Measurements from ENCODE around the gene TXNRD3.
"Not testable (repeated sequence)": the region's sequence is repeated elsewhere in the genome, so short reads cannot be mapped to it uniquely, and the experiment has no call there.

Gene TXNRD3

GRCh38 chr3:126606001-126606400 lies 48.9 kb downstream of the TXNRD3 start:
- no peak for DNase-seq (ENCODE audit: extremely low read depth in 1 of 2, low read depth in 1 of 2)

GRCh38 chr3:126604691-126605090 lies 50.2 kb downstream of the TXNRD3 start:
- DNase-seq (ENCODE audit: extremely low read depth in 1 of 2, low read depth in 1 of 2) = no peak

- DNase-seq (ENCODE audit: extremely low read depth in 1 of 2, low read depth in 1 of 2) = no peak
Measured at GRCh38 chr3:126599101-126599500, 55.8 kb downstream of the TXNRD3 start.

- not testable (repeated sequence) for DNase-seq (ENCODE audit: extremely low read depth in 1 of 2, low read depth in 1 of 2)
Measured at GRCh38 chr3:126595479-126595878, 59.4 kb downstream of the TXNRD3 start.

GRCh38 chr3:126591515-126591914 lies 63.4 kb downstream of the TXNRD3 start:
- not testable (repeated sequence) for DNase-seq (ENCODE audit: extremely low read depth in 1 of 2, low read depth in 1 of 2)

- DNase-seq (ENCODE audit: extremely low read depth in 1 of 2, low read depth in 1 of 2) = no peak
Measured at GRCh38 chr3:126582311-126582710, 72.6 kb downstream of the TXNRD3 start.

GRCh38 chr3:126581569-126581968 lies 73.4 kb downstream of the TXNRD3 start:
- DNase-seq (ENCODE audit: extremely low read depth in 1 of 2, low read depth in 1 of 2) = no peak

- no peak for DNase-seq (ENCODE audit: extremely low read depth in 1 of 2, low read depth in 1 of 2)
Measured at GRCh38 chr3:126580746-126581145, 74.2 kb downstream of the TXNRD3 start.

GRCh38 chr3:126578702-126579101 lies 76.2 kb downstream of the TXNRD3 start:
- DNase-seq (ENCODE audit: extremely low read depth in 1 of 2, low read depth in 1 of 2) = no peak

- DNase-seq (ENCODE audit: extremely low read depth in 1 of 2, low read depth in 1 of 2) = no peak
Measured at GRCh38 chr3:126577261-126577660, 77.7 kb downstream of the TXNRD3 start.

- no peak for DNase-seq (ENCODE audit: extremely low read depth in 1 of 2, low read depth in 1 of 2)
Measured at GRCh38 chr3:126573492-126574117, 81.3 kb downstream of the TXNRD3 start.

- no peak for DNase-seq (ENCODE audit: extremely low read depth in 1 of 2, low read depth in 1 of 2)
Measured at GRCh38 chr3:126571078-126571477, 83.8 kb downstream of the TXNRD3 start.

- no peak for DNase-seq (ENCODE audit: extremely low read depth in 1 of 2, low read depth in 1 of 2)
Measured at GRCh38 chr3:126570103-126570541, 84.8 kb downstream of the TXNRD3 start.

- DNase-seq (ENCODE audit: extremely low read depth in 1 of 2, low read depth in 1 of 2) = no peak
Measured at GRCh38 chr3:126569390-126569975, 85.4 kb downstream of the TXNRD3 start.

GRCh38 chr3:126568776-126569342 lies 86.1 kb downstream of the TXNRD3 start:
- DNase-seq (ENCODE audit: extremely low read depth in 1 of 2, low read depth in 1 of 2) = no peak

GRCh38 chr3:126567696-126568438 lies 87.1 kb downstream of the TXNRD3 start:
- DNase-seq (ENCODE audit: extremely low read depth in 1 of 2, low read depth in 1 of 2) = no peak

- no peak for DNase-seq (ENCODE audit: extremely low read depth in 1 of 2, low read depth in 1 of 2)
Measured at GRCh38 chr3:126562737-126563276, 92.1 kb downstream of the TXNRD3 start.

GRCh38 chr3:126558336-126559071 lies 96.4 kb downstream of the TXNRD3 start, which contains the start of gene C3orf22:
C3orf22 (minus strand) TSS chr3:126558932; CDS start chr3:126553390, 5,542 bp downstream.
- no peak for DNase-seq (ENCODE audit: extremely low read depth in 1 of 2, low read depth in 1 of 2)

- no peak for DNase-seq (ENCODE audit: extremely low read depth in 1 of 2, low read depth in 1 of 2)
Measured at GRCh38 chr3:126557761-126558160, 97.2 kb downstream of the TXNRD3 start.

- DNase-seq (ENCODE audit: extremely low read depth in 1 of 2, low read depth in 1 of 2) = no peak
Measured at GRCh38 chr3:126557415-126557745, 97.5 kb downstream of the TXNRD3 start.

Data from stimulated activated CD8-positive, alpha-beta memory T cell treated with anti-CD3 and anti-CD28 coated beads, Interleukin-7, amount 100 ng/mL, for 48 hours (primary cell).